ENCODE results near the gene FRMD8.

The FRMD8 gene, protein sequence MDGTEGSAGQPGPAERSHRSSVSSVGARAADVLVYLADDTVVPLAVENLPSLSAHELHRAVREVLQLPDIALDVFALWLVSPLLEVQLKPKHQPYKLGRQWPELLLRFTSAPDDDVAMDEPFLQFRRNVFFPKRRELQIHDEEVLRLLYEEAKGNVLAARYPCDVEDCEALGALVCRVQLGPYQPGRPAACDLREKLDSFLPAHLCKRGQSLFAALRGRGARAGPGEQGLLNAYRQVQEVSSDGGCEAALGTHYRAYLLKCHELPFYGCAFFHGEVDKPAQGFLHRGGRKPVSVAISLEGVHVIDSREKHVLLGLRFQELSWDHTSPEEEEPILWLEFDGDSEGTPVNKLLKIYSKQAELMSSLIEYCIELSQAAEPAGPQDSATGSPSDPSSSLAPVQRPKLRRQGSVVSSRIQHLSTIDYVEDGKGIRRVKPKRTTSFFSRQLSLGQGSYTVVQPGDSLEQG

GRCh38 chr11:65386307-65387140 lies at the start of gene FRMD8:
Gene FRMD8 (plus strand): TSS chr11:65386637. CDS start chr11:65387037, 400 bp downstream.
- DNase-seq = peak; percentile 52

DNA sequence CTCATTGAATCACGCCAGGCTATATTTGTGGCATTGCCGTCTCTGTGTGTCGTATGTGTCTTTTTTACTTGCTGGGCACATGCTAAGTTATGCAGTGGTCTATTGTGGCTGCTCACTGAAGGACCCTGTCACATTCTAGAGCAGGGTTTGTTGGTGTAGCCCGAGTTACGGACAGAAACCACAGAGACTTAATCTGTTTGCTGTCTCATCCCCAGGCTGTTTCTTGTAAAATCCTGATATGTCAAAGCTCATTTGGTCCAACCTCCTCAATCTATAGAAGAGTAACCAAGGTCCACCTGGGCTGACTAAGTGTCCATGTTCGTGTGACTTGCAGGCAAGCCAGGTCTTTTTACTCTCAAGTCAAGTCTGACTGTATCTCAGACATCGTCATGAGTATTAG lies 47.8 kb upstream of the FRMD8 start:
- no peak for DNase-seq

DNA sequence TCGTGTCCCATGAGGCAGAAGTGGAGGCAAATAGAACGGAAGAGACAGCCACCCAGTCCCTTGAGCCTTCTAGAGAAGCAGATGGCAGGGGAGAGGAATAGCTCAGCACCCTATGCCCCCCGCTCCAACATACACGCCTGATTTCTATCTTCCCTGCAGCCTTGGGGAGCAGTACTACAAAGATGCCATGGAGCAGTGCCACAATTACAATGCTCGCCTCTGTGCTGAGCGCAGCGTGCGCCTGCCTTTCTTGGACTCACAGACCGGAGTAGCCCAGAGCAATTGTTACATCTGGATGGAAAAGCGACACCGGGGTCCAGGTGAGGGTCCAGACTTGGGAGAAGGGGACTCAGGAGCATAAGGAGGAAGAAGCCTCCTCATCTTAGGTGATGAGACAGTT lies 46.2 kb upstream of the FRMD8 start:
- no peak for DNase-seq

DNA sequence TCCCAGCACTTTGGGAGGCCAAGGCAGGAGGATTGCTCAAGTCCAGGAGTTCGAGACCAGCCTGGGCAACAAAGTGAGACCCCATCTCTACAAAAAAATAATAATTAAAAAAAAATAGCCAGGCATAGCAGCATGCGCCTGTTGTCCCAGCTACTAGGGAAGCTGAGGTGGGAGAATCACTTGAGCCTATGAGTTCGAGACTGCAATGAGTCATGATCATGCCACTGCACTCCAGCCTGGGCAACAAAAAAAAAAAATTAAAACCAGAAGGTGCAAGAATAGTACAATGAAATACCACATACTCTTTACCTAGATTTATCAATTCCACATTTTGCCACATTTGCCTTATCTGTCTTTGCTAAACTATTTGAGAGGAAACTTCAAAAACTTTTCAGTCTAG lies 44.6 kb upstream of the FRMD8 start:
- no peak for DNase-seq

- DNase-seq = no peak
These were observed 34.9 kb upstream of the FRMD8 start for GRCh38 chr11:65351511-65351910.

DNA sequence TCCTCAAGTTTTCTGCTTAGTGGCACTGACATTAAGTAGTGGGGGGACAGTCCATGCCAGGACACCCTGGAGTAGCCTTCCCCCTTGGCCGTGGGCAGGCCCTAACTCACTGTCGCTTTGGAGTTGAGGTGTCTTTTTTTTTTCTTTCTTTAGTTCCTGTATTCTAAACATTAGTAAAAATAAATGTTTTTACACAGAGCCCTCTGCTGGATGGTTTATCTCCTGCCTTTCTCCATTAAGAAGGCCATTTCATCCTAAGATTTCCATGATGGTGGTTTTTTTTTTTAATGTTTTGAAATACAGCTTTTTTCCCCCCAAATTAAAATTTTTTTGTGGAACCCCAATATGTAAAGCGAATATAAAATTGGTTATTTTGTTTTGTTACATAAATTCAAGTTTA lies 33.7 kb upstream of the FRMD8 start:
- DNase-seq = no peak

GRCh38 chr11:65353376-65353775 lies 33.1 kb upstream of the FRMD8 start:
- no peak for DNase-seq

GRCh38 chr11:65353900-65354264 lies 32.6 kb upstream of the FRMD8 start:
- DNase-seq = no peak

GRCh38 chr11:65354265-65355012 lies 32.0 kb upstream of the FRMD8 start, which contains the start of gene TIGD3:
Gene TIGD3 (plus strand): TSS chr11:65354751. CDS start chr11:65355809, 1,058 bp downstream.
- peak; percentile 95 for DNase-seq

DNA sequence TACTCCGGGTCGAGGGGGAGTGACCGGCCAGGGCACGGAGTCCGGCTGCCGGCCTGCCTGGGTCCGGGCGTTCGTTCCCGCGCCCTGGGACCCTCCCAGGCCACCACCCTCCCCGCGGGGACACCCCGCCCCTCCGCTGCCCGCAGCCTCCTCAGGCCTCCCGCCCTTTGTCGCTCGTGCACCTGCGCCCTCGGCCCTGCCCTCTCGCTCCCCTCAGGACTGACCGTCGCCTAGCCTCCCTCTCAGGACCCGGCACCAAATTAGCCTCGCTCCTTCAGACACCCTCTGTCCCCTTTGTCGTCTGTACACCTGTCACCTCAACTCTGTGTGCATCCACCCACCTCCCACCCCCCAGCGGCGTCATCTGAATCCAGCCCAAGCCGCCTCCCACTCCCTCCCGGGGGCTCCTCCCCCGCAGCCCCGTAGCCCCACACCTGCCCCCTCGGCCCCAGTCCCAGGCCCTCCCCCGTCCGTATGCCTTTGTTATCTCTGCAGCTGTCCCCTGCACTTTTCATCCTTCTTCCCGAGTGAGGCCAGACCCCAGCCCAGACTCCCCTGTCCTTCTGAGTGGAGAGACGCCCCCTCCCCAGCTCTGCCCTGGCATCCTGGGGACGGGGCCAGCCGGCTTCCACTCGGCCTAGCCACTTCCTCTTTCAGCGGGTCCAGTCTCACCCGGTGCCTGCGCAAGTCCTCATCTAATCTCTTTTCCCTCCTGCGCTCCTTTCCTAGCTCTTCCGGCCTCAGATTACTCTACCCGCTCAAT lies 31.2 kb upstream of the FRMD8 start:
- peak; percentile 63 for DNase-seq

- peak; percentile 62 for DNase-seq
These were observed 30.6 kb upstream of the FRMD8 start for GRCh38 chr11:65355776-65356393.

- no peak for DNase-seq
These were observed 30.0 kb upstream of the FRMD8 start for GRCh38 chr11:65356394-65356972.

DNA sequence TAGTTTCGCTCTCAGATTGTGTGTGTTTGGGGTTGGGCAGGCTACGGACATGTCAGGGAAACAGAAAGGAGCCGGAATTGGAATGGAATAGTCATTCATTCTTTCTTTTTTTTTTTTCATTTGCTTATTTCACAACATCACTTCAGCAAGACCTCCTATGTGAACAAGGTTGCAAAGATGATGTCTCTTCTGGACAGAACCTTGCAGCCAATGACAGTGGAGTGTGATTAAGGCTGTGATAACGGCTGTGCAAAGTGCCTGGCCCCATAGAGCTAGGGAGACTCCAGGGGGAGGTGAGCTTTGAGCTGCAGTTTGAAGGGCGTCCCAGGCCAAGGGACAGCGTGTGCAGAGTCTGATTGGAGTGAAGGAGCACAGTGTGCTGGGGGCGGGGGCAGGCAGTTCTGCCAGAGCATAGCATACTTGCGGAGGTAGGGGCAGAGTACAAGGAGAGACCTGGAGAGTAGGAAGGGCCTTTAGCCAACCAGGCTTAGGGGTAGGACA lies 28.5 kb upstream of the FRMD8 start:
- DNase-seq = no peak

GRCh38 chr11:65362320-65362931 lies 24.0 kb upstream of the FRMD8 start:
- DNase-seq = no peak

GRCh38 chr11:65362966-65363365 lies 23.5 kb upstream of the FRMD8 start:
- DNase-seq = no peak

GRCh38 chr11:65363770-65364169 lies 22.7 kb upstream of the FRMD8 start:
- no peak for DNase-seq

DNA sequence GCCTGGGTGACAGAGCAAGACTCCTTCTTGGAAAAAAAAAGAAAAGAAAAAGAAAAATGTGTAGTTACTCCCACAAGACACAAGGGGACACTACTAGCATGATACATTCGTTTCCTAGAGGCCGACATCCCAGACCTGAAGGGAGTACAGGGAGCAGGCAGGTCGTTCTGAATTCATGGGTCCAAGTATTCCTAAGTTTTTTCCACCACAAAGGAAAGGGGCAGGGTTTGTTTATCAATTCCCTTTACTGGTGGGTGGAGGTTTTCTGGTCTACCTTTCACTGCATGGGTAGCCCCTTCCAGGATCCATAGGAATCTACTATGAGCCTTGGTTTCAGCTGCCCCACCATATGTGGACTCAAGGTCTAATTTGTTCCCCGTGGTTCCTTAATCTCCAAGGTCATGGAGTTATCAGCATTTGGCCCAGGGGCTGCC lies 20.1 kb upstream of the FRMD8 start:
- peak; percentile 83 for DNase-seq

GRCh38 chr11:65370659-65371049 lies 15.8 kb upstream of the FRMD8 start:
- no peak for DNase-seq

- no peak for DNase-seq
These were observed 12.4 kb upstream of the FRMD8 start for GRCh38 chr11:65373839-65374580.

DNA sequence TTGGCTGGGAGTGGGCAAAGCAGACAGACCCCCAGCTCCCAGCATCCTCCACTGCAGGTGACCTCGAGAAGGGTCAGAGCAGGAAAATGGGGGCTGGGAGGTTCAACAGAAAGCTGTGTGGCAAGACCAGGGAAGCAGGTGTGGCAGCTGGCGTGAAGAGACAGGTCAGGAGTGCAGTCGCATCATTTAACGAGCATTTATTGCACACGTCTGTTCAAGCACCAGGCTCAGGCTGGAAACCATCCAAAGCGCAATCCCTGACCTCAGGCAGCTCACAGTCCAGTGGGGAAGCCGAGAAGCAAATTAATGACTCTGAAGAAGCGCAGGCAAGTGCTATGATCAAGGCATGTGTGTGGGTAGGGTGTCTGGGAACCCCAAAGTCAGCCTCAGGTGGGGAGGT lies 11.4 kb upstream of the FRMD8 start:
- DNase-seq = no peak

All from NCI-H526 treated with DMSO at 0.1 percent for 48 hours (cell line).